K562 treated with DMSO at 1 percent for 48 hours (cell line): Measurements from ENCODE around the gene IKBIP. TPM values are rescaled to one million over a fixed set of nuclear protein-coding genes. Genes with fewer than 3 reads are reported as not detected.

Experiments
- total RNA-seq: library from RNA; unstranded; fragments of 300-600 nt; gene quantifications from 2 replicates; pipeline ENCODE4 v1.2.3, GENCODE V29; 2022; ENCODE audit warnings: low replicate concordance; ENCODE audit errors: extremely low read depth

Gene IKBIP
- not detected in 2 replicates for total RNA-seq

DNA sequence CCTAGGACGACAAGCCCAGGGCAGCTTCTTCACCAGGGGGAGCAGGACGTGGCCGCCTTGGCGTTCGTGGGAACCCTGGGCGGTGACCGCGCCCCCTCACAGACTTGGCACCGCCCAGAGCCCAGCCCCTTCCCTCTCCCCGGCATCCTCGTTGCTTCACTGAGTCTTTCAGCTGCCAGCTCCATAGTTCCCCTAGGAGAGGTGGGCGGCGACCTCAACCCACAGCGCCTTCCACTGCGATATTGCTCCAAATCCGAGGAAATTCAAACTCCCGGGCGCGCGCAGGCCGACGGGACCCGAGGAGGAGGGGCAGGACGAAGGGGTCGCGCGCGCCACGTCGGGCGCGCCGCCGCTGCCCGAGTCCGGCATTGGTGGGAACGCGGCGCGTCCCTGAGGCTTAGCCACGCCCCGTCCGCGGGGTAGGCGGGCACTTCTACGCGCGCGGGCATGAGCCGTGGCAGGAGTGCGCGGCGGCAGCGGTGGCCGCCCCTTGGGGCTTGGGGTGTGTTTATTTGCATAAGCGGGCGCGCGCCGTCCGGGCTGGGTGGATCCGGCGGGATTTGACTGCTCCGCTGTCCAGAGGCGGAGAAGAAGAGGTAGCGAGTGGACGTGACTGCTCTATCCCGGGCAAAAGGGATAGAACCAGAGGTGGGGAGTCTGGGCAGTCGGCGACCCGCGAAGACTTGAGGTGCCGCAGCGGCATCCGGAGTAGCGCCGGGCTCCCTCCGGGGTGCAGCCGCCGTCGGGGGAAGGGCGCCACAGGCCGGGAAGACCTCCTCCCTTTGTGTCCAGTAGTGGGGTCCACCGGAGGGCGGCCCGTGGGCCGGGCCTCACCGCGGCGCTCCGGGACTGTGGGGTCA, at the start of gene IKBIP, which contains the start of gene APAF1:
Gene IKBIP (minus strand): TSS at position 77 of the 860 bp plus-strand sequence. CDS start 87 bp downstream, outside the sequence.
Gene APAF1 (plus strand): TSS at position 579 of the 860 bp plus-strand sequence. CDS start 3,070 bp downstream, outside the sequence.

DNA sequence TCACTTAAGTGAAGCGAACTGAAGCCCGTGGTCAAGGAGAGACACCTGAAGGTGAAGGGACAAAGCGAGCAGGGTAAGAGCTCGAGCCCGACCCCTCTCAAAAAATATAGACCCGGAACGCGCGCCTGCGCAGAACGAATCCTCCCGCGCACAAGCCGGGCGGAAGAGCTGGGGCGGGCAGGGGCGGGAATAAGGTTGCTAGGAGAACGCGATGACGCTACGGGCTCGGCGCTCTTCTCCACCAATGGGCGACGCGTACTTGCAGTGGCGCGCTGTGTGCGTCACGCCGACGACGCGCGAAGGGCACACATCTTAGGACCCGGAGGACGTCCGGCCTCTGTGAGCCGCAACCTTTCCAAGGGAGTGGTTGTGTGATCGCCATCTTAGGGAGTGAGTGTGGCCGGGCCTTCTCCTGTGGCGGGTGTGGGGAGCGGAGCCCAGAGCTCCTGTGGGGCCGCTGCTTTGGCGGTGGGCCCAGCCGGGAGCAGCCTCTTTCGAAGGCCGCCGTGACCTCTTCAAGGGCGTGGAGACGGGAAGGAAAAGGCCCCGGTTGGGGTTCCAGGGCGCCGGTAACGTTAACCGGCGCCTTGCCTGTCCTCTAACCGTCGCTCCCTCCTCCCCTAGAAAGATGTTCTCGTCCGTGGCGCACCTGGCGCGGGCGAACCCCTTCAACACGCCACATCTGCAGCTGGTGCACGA, 51.1 kb downstream of the IKBIP start, which contains the start of gene SLC25A3:
Gene SLC25A3 (plus strand): TSS at position 336 of the 699 bp plus-strand sequence. CDS start 293 bp downstream, at position 629.

Other genes starting within 250 kb of the IKBIP start
- gene TMPO, start 129.2 kb downstream of the IKBIP start, total RNA-seq: not detected in 2 replicates
- 356 TPM in 1 of 2 replicates, not detected in the other for gene SLC25A3, start 51.1 kb downstream of the IKBIP start, total RNA-seq
- not detected in 2 replicates for gene APAF1, start 502 bp upstream of the IKBIP start, total RNA-seq